K562 (cell line): ENCODE data around the gene L3MBTL3.

Experiments used
- DMBX1 ChIP-seq: fragments of 250-450 bp; sonication (Bioruptor Pico); IDR thresholded peaks from 2 replicates; pipeline ENCODE4 v1.8.0; 2022; ENCODE audit warnings: inconsistent platforms, mild to moderate bottlenecking, moderate library complexity, borderline replicate concordance
- ETV6 ChIP-seq, 3 experiments: fragments of 150-350 bp in 1 of 3; sonication (generic) in 1 of 3; formaldehyde crosslinking in 1 of 3; IDR thresholded peaks; 2 replicates each; pipeline versions ENCODE4 v1.6.1 to v1.8.0; 2014 to 2022; ENCODE audit warnings: borderline replicate concordance in 2 of 3, low read depth in 2 of 3, antibody characterized with exemption in 1 of 3, low read length in 1 of 3, mild to moderate bottlenecking in 1 of 3, missing genetic modification reagents in 1 of 3
- EZH2 ChIP-seq: IDR thresholded peaks from 2 replicates; pipeline ENCODE4 v1.6.1; 2012; ENCODE audit warnings: low read depth, mild to moderate bottlenecking, inconsistent platforms, low read length, borderline replicate concordance
- NR3C1 ChIP-seq: sonication (generic); formaldehyde crosslinking; IDR thresholded peaks from 2 replicates; pipeline ENCODE4 v1.8.1; 2022; ENCODE audit warnings: missing genetic modification reagents
- POLR2A ChIP-seq: fragments of 450-650 bp; conservative IDR thresholded peaks from 2 replicates; pipeline ENCODE4 v1.6.1; 2016
- SMAD3 ChIP-seq: fragments of 450-650 bp; formaldehyde crosslinking; conservative IDR thresholded peaks from 2 replicates; pipeline ENCODE4 v1.4.0; 2020; ENCODE audit warnings: mild to moderate bottlenecking
- SMC3 ChIP-seq: conservative IDR thresholded peaks from 2 replicates; pipeline ENCODE4 v1.6.1; 2011; ENCODE audit warnings: low read depth, low read length, improper control_type of control experiment; ENCODE audit not compliant: insufficient read depth
- TCF7L2 ChIP-seq: fragments of 150-350 bp; IDR thresholded peaks from 2 replicates; pipeline ENCODE4 v1.6.1; 2016; ENCODE audit warnings: low read depth, mild to moderate bottlenecking, low read length, moderate library complexity
- XRCC3 ChIP-seq: fragments of 450-650 bp; IDR thresholded peaks from 2 replicates; pipeline ENCODE4 v1.6.1; 2017; ENCODE audit warnings: mild to moderate bottlenecking, moderate library complexity
- ZNF561 ChIP-seq: fragments of 450-650 bp; formaldehyde crosslinking; conservative IDR thresholded peaks from 2 replicates; pipeline ENCODE4 v1.4.0; 2020; ENCODE audit warnings: mild to moderate bottlenecking, moderate library complexity
- ZNF695 ChIP-seq: fragments of 450-650 bp; formaldehyde crosslinking; IDR thresholded peaks from 2 replicates; pipeline ENCODE4 v1.4.0; 2020; ENCODE audit warnings: mild to moderate bottlenecking, moderate library complexity
- TF ChIP-seq, protein P1 (sequence below): sonication (generic); formaldehyde crosslinking; IDR thresholded peaks from 2 replicates; pipeline ENCODE4 v1.8.0; 2022; ENCODE audit warnings: missing genetic modification reagents, mild to moderate bottlenecking, borderline replicate concordance
- TF ChIP-seq, protein P2 (sequence below), 3 experiments: IDR thresholded peaks in 2 of 3; conservative IDR thresholded peaks in 1 of 3; 2 replicates each; pipeline ENCODE4 v1.5.1; 2011 to 2012; ENCODE audit warnings: low read length in 3 of 3, mild to moderate bottlenecking in 3 of 3, control low read depth in 2 of 3, improper control_type of control experiment in 1 of 3, inconsistent platforms in 1 of 3, low read depth in 1 of 3, mixed read lengths in 1 of 3, moderate library complexity in 1 of 3; ENCODE audit not compliant: insufficient read depth in 2 of 3
- TF ChIP-seq, protein P3 (sequence below): fragments of 450-650 bp; formaldehyde crosslinking; IDR thresholded peaks from 2 replicates; pipeline ENCODE4 v1.4.0; 2020; ENCODE audit warnings: mild to moderate bottlenecking

DNA sequence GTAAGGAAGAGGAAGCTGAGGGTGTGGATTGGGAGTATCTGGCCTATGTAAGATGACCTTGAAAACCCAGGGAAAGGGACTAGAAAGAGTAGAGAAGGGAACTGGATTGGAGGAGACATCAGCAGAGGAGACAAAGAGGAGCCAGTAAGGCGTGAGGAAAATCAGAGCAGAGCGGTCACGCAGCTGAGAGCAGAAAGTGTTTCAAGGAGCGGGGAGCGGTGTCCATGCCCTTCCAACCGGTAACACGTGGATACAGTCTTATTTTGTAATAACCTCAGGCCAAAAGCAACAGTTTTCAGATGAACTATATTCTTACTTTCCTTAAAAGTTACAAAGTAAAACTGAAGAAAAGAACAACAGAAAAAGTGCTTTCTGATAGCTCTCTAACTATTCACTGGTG lies 36.3 kb downstream of the L3MBTL3 start:
- no peak for TF ChIP-seq SMC3
- TF ChIP-seq XRCC3 = no peak
- no peak for TF ChIP-seq EZH2
- TF ChIP-seq NR3C1 = no peak
- no peak for TF ChIP-seq TCF7L2
- no peak for TF ChIP-seq ZNF695 (CRISPR knock-in tag)
- TF ChIP-seq, protein P1, sequence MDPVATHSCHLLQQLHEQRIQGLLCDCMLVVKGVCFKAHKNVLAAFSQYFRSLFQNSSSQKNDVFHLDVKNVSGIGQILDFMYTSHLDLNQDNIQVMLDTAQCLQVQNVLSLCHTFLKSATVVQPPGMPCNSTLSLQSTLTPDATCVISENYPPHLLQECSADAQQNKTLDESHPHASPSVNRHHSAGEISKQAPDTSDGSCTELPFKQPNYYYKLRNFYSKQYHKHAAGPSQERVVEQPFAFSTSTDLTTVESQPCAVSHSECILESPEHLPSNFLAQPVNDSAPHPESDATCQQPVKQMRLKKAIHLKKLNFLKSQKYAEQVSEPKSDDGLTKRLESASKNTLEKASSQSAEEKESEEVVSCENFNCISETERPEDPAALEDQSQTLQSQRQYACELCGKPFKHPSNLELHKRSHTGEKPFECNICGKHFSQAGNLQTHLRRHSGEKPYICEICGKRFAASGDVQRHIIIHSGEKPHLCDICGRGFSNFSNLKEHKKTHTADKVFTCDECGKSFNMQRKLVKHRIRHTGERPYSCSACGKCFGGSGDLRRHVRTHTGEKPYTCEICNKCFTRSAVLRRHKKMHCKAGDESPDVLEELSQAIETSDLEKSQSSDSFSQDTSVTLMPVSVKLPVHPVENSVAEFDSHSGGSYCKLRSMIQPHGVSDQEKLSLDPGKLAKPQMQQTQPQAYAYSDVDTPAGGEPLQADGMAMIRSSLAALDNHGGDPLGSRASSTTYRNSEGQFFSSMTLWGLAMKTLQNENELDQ (CRISPR knock-in tag) = no peak
- TF ChIP-seq, protein P2, sequence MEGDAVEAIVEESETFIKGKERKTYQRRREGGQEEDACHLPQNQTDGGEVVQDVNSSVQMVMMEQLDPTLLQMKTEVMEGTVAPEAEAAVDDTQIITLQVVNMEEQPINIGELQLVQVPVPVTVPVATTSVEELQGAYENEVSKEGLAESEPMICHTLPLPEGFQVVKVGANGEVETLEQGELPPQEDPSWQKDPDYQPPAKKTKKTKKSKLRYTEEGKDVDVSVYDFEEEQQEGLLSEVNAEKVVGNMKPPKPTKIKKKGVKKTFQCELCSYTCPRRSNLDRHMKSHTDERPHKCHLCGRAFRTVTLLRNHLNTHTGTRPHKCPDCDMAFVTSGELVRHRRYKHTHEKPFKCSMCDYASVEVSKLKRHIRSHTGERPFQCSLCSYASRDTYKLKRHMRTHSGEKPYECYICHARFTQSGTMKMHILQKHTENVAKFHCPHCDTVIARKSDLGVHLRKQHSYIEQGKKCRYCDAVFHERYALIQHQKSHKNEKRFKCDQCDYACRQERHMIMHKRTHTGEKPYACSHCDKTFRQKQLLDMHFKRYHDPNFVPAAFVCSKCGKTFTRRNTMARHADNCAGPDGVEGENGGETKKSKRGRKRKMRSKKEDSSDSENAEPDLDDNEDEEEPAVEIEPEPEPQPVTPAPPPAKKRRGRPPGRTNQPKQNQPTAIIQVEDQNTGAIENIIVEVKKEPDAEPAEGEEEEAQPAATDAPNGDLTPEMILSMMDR (IDR thresholded peaks at IDR 0.05 in 2 of 3, conservative IDR thresholded peaks at IDR 0.05 in 1 of 3; ENCODE audit: insufficient read depth in 2 of 3, low read depth in 1 of 3, low read length in 3 of 3) = no peak
- no peak for TF ChIP-seq DMBX1
- no peak for TF ChIP-seq ETV6 (IDR thresholded peaks at IDR 0.05; ENCODE audit: borderline replicate concordance in 1 of 2, low read depth in 2 of 2, low read length in 1 of 2)
- no peak for TF ChIP-seq ETV6 (CRISPR knock-in tag; IDR thresholded peaks at IDR 0.05; ENCODE audit: borderline replicate concordance)
- no peak for TF ChIP-seq POLR2A
- TF ChIP-seq, protein P3, sequence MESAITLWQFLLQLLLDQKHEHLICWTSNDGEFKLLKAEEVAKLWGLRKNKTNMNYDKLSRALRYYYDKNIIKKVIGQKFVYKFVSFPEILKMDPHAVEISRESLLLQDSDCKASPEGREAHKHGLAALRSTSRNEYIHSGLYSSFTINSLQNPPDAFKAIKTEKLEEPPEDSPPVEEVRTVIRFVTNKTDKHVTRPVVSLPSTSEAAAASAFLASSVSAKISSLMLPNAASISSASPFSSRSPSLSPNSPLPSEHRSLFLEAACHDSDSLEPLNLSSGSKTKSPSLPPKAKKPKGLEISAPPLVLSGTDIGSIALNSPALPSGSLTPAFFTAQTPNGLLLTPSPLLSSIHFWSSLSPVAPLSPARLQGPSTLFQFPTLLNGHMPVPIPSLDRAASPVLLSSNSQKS (CRISPR knock-in tag) = no peak
- TF ChIP-seq ZNF561 = no peak
- no peak for TF ChIP-seq SMAD3 (CRISPR knock-in tag)
